OCI-LY1 (cell line): Measurements from ENCODE around the gene MAML2.
A peak's percentile ranks its signal among the peaks of the same experiment; 100 is the strongest.

Experiments used
- EZH2 ChIP-seq: fragments of 200-600 bp; sonication (generic), shearing (Covaris generic); IDR thresholded peaks from 2 replicates; pipeline ENCODE4 v1.8.0; 2017; ENCODE audit warnings: borderline replicate concordance, mixed run types, mild to moderate bottlenecking, antibody characterized with exemption, low read length, moderate library complexity, mixed read lengths
- TF ChIP-seq, protein P1 (sequence below): fragments of 200-600 bp; sonication (generic), shearing (Covaris generic); IDR thresholded peaks from 2 replicates; pipeline ENCODE4 v1.5.1; 2017; ENCODE audit warnings: mild to moderate bottlenecking, antibody characterized with exemption, low read length, moderate library complexity, mixed read lengths

DNA sequence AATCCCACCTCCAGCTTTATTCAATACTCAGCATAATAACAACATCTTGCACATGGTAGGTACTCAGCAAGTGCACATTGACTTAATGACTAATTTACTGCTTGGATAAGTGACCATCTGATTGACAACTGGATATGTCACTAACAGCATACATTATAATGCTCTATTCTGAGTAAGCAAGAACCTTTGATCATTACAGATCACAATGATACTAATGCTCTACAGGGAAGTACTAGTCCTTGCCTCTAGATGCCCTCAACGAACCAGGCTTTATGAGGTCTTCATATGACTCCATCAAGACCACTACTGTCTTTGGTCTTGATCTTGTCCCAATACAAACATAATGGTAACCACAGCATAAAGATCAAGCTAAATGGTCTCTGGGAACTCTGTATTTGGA, 251.5 kb downstream of the MAML2 start:
- TF ChIP-seq, protein P1, sequence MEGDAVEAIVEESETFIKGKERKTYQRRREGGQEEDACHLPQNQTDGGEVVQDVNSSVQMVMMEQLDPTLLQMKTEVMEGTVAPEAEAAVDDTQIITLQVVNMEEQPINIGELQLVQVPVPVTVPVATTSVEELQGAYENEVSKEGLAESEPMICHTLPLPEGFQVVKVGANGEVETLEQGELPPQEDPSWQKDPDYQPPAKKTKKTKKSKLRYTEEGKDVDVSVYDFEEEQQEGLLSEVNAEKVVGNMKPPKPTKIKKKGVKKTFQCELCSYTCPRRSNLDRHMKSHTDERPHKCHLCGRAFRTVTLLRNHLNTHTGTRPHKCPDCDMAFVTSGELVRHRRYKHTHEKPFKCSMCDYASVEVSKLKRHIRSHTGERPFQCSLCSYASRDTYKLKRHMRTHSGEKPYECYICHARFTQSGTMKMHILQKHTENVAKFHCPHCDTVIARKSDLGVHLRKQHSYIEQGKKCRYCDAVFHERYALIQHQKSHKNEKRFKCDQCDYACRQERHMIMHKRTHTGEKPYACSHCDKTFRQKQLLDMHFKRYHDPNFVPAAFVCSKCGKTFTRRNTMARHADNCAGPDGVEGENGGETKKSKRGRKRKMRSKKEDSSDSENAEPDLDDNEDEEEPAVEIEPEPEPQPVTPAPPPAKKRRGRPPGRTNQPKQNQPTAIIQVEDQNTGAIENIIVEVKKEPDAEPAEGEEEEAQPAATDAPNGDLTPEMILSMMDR, result peak; percentile 70
- no peak for TF ChIP-seq EZH2
